H9 (cell line): ENCODE results near the gene LBX2. TPM values are rescaled to one million over a fixed set of nuclear protein-coding genes. Genes with fewer than 3 reads are reported as not detected.

ENCODE experiments used
- DNase-seq: peaks from one replicate; pipeline ENCODE4 v3.0.0-alpha.2; 2017
- H2AFZ ChIP-seq: one replicate; pipeline ENCODE4 v1.6.1; 2013; ENCODE audit warnings: mild to moderate bottlenecking, low read length, control low read depth, moderate library complexity
- H2AK5ac ChIP-seq: 2 replicates; pipeline ENCODE4 v1.6.1; 2013; ENCODE audit warnings: low read length, control low read depth, mixed read lengths; ENCODE audit not compliant: insufficient read length
- H2BK120ac ChIP-seq: one replicate; pipeline ENCODE4 v1.6.1; 2013; ENCODE audit warnings: low read depth, mild to moderate bottlenecking, low read length, control low read depth, inconsistent platforms; ENCODE audit not compliant: poor library complexity, severe bottlenecking
- H2BK12ac ChIP-seq: 2 replicates; pipeline ENCODE4 v1.6.1; 2013; ENCODE audit warnings: low read length, control low read depth, mixed read lengths, low read depth; ENCODE audit not compliant: insufficient read length
- H2BK15ac ChIP-seq: 2 replicates; pipeline ENCODE4 v1.6.1; 2013; ENCODE audit warnings: low read depth, low read length, control low read depth
- H2BK20ac ChIP-seq: one replicate; pipeline ENCODE4 v1.6.1; 2013; ENCODE audit warnings: low read depth, mild to moderate bottlenecking, low read length, control low read depth, inconsistent platforms; ENCODE audit not compliant: poor library complexity, severe bottlenecking
- H2BK5ac ChIP-seq: 2 replicates; pipeline ENCODE4 v1.6.1; 2013; ENCODE audit warnings: low read length, control low read depth, mixed read lengths; ENCODE audit not compliant: insufficient read length
- H3K14ac ChIP-seq: 2 replicates; pipeline ENCODE4 v1.6.1; 2013; ENCODE audit warnings: low read length, control low read depth; ENCODE audit not compliant: insufficient read depth
- H3K18ac ChIP-seq: 2 replicates; pipeline ENCODE4 v1.6.1; 2013; ENCODE audit warnings: low read depth, mild to moderate bottlenecking, mixed read lengths, low read length, control low read depth; ENCODE audit not compliant: insufficient read length
- H3K23ac ChIP-seq: 2 replicates; pipeline ENCODE4 v1.6.1; 2013; ENCODE audit warnings: low read length, control low read depth, mixed read lengths, low read depth; ENCODE audit not compliant: insufficient read length
- H3K23me2 ChIP-seq: 2 replicates; pipeline ENCODE4 v1.6.1; 2013; ENCODE audit warnings: low read depth, mild to moderate bottlenecking, mixed read lengths, low read length, control low read depth; ENCODE audit not compliant: insufficient read length, poor library complexity, severe bottlenecking
- H3K27ac ChIP-seq: 2 replicates; pipeline ENCODE4 v1.5.1; 2013; ENCODE audit warnings: low read length, control low read depth, mixed read lengths, low read depth; ENCODE audit not compliant: insufficient read length
- H3K27me3 ChIP-seq: 2 replicates; pipeline ENCODE4 v1.6.1; 2013; ENCODE audit warnings: low read length, control low read depth, inconsistent platforms; ENCODE audit not compliant: insufficient read depth
- H3K4ac ChIP-seq: 2 replicates; pipeline ENCODE4 v1.6.1; 2013; ENCODE audit warnings: low read depth, mild to moderate bottlenecking, control low read depth, inconsistent platforms, low read length, moderate library complexity
- H3K4me1 ChIP-seq: 2 replicates; pipeline ENCODE4 v1.6.1; 2013; ENCODE audit warnings: low read length, control low read depth, inconsistent platforms; ENCODE audit not compliant: insufficient read depth
- H3K4me2 ChIP-seq: 2 replicates; pipeline ENCODE4 v1.6.1; 2013; ENCODE audit warnings: low read length, control low read depth, mixed read lengths; ENCODE audit not compliant: insufficient read length, insufficient read depth
- H3K56ac ChIP-seq: 2 replicates; pipeline ENCODE4 v1.6.1; 2013; ENCODE audit warnings: low read depth, mild to moderate bottlenecking, mixed read lengths, low read length, control low read depth; ENCODE audit not compliant: insufficient read length
- H3K79me1 ChIP-seq: 2 replicates; pipeline ENCODE4 v1.6.1; 2013; ENCODE audit warnings: low read depth, mild to moderate bottlenecking, moderate library complexity, low read length, control low read depth, inconsistent platforms; ENCODE audit not compliant: insufficient read depth, poor library complexity, severe bottlenecking
- H3K79me2 ChIP-seq: 2 replicates; pipeline ENCODE4 v1.6.1; 2013; ENCODE audit warnings: low read length, control low read depth, inconsistent platforms; ENCODE audit not compliant: insufficient read depth
- H3K9ac ChIP-seq: 2 replicates; pipeline ENCODE4 v1.6.1; 2013; ENCODE audit warnings: low read length, control low read depth, mixed read lengths; ENCODE audit not compliant: insufficient read length; ENCODE audit errors: extremely low read depth
- H3K9me3 ChIP-seq: one replicate; pipeline ENCODE4 v1.6.1; 2013; ENCODE audit warnings: low read depth, low read length, inconsistent platforms; ENCODE audit not compliant: control insufficient read depth
- H3T11ph ChIP-seq: one replicate; pipeline ENCODE4 v1.6.1; 2013; ENCODE audit warnings: mild to moderate bottlenecking, low read length, control low read depth, inconsistent platforms
- H4K20me1 ChIP-seq: one replicate; pipeline ENCODE4 v1.6.1; 2013; ENCODE audit not compliant: control insufficient read depth, insufficient read length, insufficient read depth
- H4K5ac ChIP-seq: 2 replicates; pipeline ENCODE4 v1.6.1; 2013; ENCODE audit warnings: low read depth, mild to moderate bottlenecking, mixed read lengths, low read length, control low read depth; ENCODE audit not compliant: insufficient read length
- H4K8ac ChIP-seq: replicated peaks from 2 replicates; pipeline ENCODE4 v1.6.1; 2013; ENCODE audit warnings: low read length, control low read depth, mixed read lengths, low read depth; ENCODE audit not compliant: insufficient read length
- H4K91ac ChIP-seq: 2 replicates; pipeline ENCODE4 v1.6.1; 2013; ENCODE audit warnings: low read depth, mild to moderate bottlenecking, moderate library complexity, mixed read lengths, low read length, control low read depth; ENCODE audit not compliant: insufficient read length
- H3K27ac Mint-ChIP-seq, 3 experiments: 2 replicates in 2 of 3; 3 replicates in 1 of 3; pipeline ENCODE4 v1.8.0; 2020 to 2021; ENCODE audit warnings: mixed read lengths in 3 of 3, mild to moderate bottlenecking in 1 of 3, moderate library complexity in 1 of 3
- H3K27me3 Mint-ChIP-seq: 2 replicates; pipeline ENCODE4 v1.8.0; 2021; ENCODE audit warnings: low read depth, mild to moderate bottlenecking, moderate library complexity, mixed read lengths
- H3K36me3 Mint-ChIP-seq, 3 experiments: 2 replicates in 2 of 3; 3 replicates in 1 of 3; pipeline ENCODE4 v1.8.0; 2020 to 2021; ENCODE audit warnings: low read depth in 3 of 3, mixed read lengths in 3 of 3; ENCODE audit not compliant: insufficient read depth in 1 of 3
- H3K4me1 Mint-ChIP-seq, 2 experiments: 2 replicates each; pipeline ENCODE4 v1.8.0; 2020; ENCODE audit warnings: mixed read lengths in 2 of 2
- H3K4me3 Mint-ChIP-seq, 2 experiments: 2 replicates in 1 of 2; 3 replicates in 1 of 2; pipeline ENCODE4 v1.8.0; 2020 to 2021; ENCODE audit warnings: mild to moderate bottlenecking in 2 of 2, mixed read lengths in 2 of 2, moderate library complexity in 1 of 2
- H3K9me3 Mint-ChIP-seq, 2 experiments: 2 replicates in 1 of 2; 3 replicates in 1 of 2; pipeline ENCODE4 v1.8.0; 2020; ENCODE audit warnings: mild to moderate bottlenecking in 2 of 2, mixed read lengths in 2 of 2, moderate library complexity in 1 of 2
- WGBS: extraction: QIAGEN DNeasy Blood & Tissue Kit; methylation state at CpG from one replicate; pipeline ENCODE4 v1.1.7; 2013; ENCODE audit warnings: missing lambda C conversion rate, low lambda C conversion rate, mixed read lengths; ENCODE audit not compliant: insufficient read length; ENCODE audit errors: extremely low coverage; 5-methylcytosine and 5-hydroxymethylcytosine counted together
- total RNA-seq: library from RNA; stranded (reverse); gene quantifications from 2 replicates; pipeline ENCODE4 v1.2.1, GENCODE V29; 2021
- TF ChIP-seq, protein P1 (sequence below): fragments of 200-600 bp; sonication (generic); conservative IDR thresholded peaks from 3 replicates; pipeline ENCODE4 v1.8.0; 2021; ENCODE audit warnings: antibody characterized with exemption, mild to moderate bottlenecking

The LBX2 gene
- total RNA-seq, 1 experiment from 2014 or later, result 1.1 TPM

DNA sequence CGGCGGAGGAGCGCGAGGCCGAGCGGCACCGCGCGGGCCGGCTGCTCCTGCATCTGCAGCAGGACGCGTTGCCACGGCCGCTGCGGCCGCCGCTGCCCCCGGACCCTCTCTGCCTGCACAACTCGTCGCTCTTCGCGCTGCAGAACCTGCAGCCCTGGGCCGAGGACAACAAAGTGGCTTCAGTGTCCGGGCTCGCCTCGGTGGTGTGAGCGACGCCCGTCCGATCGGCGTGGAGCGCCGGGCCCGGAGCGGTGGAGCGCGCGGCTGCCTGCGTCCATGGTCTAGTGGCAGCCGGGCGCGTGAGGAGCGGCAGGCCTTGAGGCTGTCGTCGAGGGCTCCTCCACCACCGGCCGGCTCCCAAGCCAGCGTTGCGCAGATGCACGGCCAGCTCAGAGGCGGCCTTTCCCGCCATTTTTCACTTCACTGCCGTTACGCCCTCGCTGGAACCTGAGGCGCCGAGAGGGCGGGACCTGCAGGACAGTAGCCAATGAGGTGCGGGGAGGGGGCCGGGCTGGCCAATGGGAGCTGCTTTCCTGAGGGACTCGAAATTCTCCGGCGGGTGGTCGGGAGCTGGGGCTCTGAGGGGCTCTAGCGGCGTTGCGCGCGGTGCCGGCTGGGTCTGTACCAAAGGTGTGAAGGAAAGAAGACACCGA lies 16.7 kb upstream of the LBX2 start:
- Histone ChIP-seq H3K9me3 (no peaks in the 10 kb centered on the region), H3T11ph (no peak overlapping the region), H3K9ac (no peak overlapping the region), H3K4me2 (peak overlapping the region; percentile 49), H2BK12ac (no peak overlapping the region), H2BK5ac (no peak overlapping the region), H4K91ac (no peak overlapping the region), H3K79me1 (no peaks in the 10 kb centered on the region), H4K20me1 (no peaks in the 10 kb centered on the region), H3K56ac (no peak overlapping the region), H3K23me2 (peaks cover 19% of the 10 kb centered on the region), H2BK15ac (no peak overlapping the region; the same call in 1 of the 2 replicates), H3K27me3 (peaks cover 82% of the 10 kb centered on the region), H2AFZ (no peak overlapping the region), H2BK20ac (no peak overlapping the region), H3K27ac (no peak overlapping the region), H3K14ac (no peak overlapping the region; the same call in 1 of the 2 replicates), H4K5ac (no peak overlapping the region), H2BK120ac (no peak overlapping the region), H2AK5ac (no peak overlapping the region), H3K4ac (no peak overlapping the region), H3K4me1 (no peaks in the 10 kb centered on the region), H4K8ac (no peak overlapping the region), H3K23ac (no peak overlapping the region), H3K79me2 (no peaks in the 10 kb centered on the region), H3K18ac (peak overlapping the region; percentile 53)
- WGBS, result no CpG with 5 or more reads among the region's 72 CpGs
- Mint-ChIP-seq H3K27ac (no peak overlapping the region), H3K27me3 (peaks cover 98% of the 10 kb centered on the region), H3K4me3 (peak overlapping the region; percentile 1 to 30; a peak in 1 of 5 replicates), H3K36me3 (peaks cover 5 to 8% (median 6%) of the 10 kb centered on the region in 3 experiments; a peak in 6 of 7 replicates), H3K9me3 (peaks cover 13 to 17% of the 10 kb centered on the region in 2 experiments), H3K4me1 (peaks cover 12 to 14% of the 10 kb centered on the region in 2 experiments)
- TF ChIP-seq, protein P1, sequence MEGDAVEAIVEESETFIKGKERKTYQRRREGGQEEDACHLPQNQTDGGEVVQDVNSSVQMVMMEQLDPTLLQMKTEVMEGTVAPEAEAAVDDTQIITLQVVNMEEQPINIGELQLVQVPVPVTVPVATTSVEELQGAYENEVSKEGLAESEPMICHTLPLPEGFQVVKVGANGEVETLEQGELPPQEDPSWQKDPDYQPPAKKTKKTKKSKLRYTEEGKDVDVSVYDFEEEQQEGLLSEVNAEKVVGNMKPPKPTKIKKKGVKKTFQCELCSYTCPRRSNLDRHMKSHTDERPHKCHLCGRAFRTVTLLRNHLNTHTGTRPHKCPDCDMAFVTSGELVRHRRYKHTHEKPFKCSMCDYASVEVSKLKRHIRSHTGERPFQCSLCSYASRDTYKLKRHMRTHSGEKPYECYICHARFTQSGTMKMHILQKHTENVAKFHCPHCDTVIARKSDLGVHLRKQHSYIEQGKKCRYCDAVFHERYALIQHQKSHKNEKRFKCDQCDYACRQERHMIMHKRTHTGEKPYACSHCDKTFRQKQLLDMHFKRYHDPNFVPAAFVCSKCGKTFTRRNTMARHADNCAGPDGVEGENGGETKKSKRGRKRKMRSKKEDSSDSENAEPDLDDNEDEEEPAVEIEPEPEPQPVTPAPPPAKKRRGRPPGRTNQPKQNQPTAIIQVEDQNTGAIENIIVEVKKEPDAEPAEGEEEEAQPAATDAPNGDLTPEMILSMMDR, result no peak
- peak; percentile 93 for DNase-seq
